Astrocyte of the cerebellum (primary cell): ENCODE results near the gene LMTK3.

Source experiments
- DNase-seq: peaks from one replicate; pipeline ENCODE4 v3.0.0-alpha.2; 2011; ENCODE audit warnings: low read depth
- H3K4me3 ChIP-seq: 2 replicates; pipeline ENCODE4 v1.5.1; 2011; ENCODE audit warnings: mild to moderate bottlenecking, low read depth, low read length, moderate library complexity
- CTCF ChIP-seq: IDR thresholded peaks from 2 replicates; pipeline ENCODE4 v1.5.1; 2012; ENCODE audit warnings: low read length, low read depth, moderate library complexity, mild to moderate bottlenecking; ENCODE audit errors: missing control alignments
- in situ Hi-C: cut with HindIII; loops from 2 replicates; pipeline ENCODE4 v1.10.0; 2017; ENCODE audit warnings: low sequenced_read_pairs

The LMTK3 gene

DNA sequence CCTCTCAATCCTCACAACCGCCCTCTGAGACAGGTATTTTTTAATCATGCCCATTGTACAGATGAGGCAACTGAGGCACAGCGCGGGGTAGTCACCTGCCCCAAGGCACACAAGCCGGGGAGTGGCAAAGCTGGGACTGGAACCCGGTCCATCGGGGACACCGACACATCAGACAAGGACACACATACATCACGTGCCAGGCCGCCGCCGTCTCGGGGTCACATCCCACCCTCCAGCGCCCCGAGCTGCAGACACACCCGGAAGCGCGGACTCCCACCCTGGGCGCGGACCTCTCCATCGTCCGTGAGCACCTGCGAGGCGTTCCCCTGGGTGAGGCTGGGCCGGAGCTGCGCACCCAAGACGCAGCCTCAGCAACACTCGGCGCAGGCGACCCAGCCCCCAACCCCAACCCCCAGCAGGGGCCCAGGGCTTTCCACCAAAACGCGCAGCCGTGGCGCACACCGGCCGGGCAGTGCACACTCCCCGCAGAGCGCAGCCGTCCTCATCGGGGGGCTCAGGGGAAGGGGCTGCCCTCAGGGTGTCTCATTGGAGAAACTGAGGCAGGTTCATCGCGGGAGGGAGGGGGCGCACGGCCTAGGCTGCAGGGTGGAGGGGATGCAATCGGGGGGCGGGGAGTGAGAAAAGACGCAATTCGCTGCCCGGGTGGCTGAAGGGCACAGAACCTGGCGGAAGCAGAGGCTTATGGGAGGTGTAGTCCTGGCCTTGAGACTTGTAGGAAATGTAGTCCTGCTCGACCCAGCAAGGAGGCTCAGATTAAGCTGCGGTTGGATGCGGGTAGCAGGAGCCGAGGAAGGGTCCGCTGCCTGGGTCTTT, 1.9 kb upstream of the LMTK3 start:
- H3K4me3 ChIP-seq: peak overlapping the region; percentile 56
- DNase-seq: peak; percentile 12
- TF ChIP-seq CTCF: no peak
- in situ Hi-C loops: no loop called here

GRCh38 chr19:48512504-48513288, 1.1 kb upstream of the LMTK3 start:
- TF ChIP-seq CTCF: no peak
- DNase-seq: no peak
- in situ Hi-C loops: no loop called here
- no peak overlapping the region for H3K4me3 ChIP-seq

DNA sequence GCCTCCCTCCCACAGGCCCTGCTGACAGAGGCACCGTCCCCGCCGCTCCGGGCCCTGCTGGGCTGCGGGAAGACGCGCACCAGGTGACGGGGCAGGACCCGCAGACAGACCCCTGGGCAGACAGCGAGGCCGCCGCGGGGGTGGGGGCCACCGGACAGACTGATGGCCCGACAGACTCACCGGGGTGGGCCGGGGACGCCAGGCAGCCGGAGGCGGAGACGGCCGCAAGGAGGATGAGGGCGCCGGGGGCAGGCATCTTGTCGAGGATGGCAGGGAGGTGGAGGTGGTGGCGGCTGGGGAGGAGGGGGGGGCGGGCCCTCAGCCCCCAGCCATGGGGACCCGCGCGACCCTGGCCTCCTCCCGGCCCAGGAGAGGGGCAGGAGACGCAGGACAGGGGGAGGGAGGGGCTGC, 309 bp downstream of the LMTK3 start:
- in situ Hi-C loops: no loop called here
- no peak for DNase-seq
- no peak for TF ChIP-seq CTCF
- no peak overlapping the region for H3K4me3 ChIP-seq

GRCh38 chr19:48510421-48511268, 990 bp downstream of the LMTK3 start:
- in situ Hi-C loops: no loop called here
- no peak for DNase-seq

GRCh38 chr19:48509467-48510194, 2.0 kb downstream of the LMTK3 start:
- in situ Hi-C loops: no loop called here
- TF ChIP-seq CTCF: no peak
- no peak for DNase-seq
- no peak overlapping the region for H3K4me3 ChIP-seq

More at GRCh38 chr19:48510421-48511268, 990 bp downstream of the LMTK3 start:
- TF ChIP-seq CTCF: no peak
- peak overlapping the region; percentile 20 for H3K4me3 ChIP-seq
